ENCODE measurements around the gene FAM25G.
"Not testable (repeated sequence)": the region's sequence is repeated elsewhere in the genome, so short reads cannot be mapped to it uniquely, and the experiment has no call there.

FAM25G gene

GRCh38 chr10:47491600-47491999 is at the start of gene FAM25G:
TSS of gene FAM25G (minus strand) at chr10:47491700. CDS start at chr10:47491674, 26 bp downstream.
- DNase-seq, result not testable (repeated sequence)

- DNase-seq, result not testable (repeated sequence)
These were observed 44.9 kb upstream of the FAM25G start for GRCh38 chr10:47536430-47536829.

- DNase-seq, result not testable (repeated sequence)
These were observed 32.0 kb upstream of the FAM25G start, which contains the start of gene AGAP9 for GRCh38 chr10:47523475-47523874. TSS of gene AGAP9 (minus strand) at chr10:47523638. CDS start at chr10:47523526, 112 bp downstream.

- not testable (repeated sequence) for DNase-seq
These were observed 10.8 kb upstream of the FAM25G start for GRCh38 chr10:47502313-47502712.

- not testable (repeated sequence) for DNase-seq
These were observed 2.7 kb upstream of the FAM25G start for GRCh38 chr10:47494226-47494625.

- DNase-seq, result not testable (repeated sequence)
These were observed 1.9 kb downstream of the FAM25G start for GRCh38 chr10:47489630-47490029.

GRCh38 chr10:47485943-47486342 is 5.6 kb downstream of the FAM25G start:
- peak in 2 of 3 donors; percentile 6 to 20 for DNase-seq

- DNase-seq, result not testable (repeated sequence)
These were observed 6.7 kb downstream of the FAM25G start for GRCh38 chr10:47484786-47485185.

GRCh38 chr10:47483923-47484322 is 7.6 kb downstream of the FAM25G start, which contains the start of gene ANXA8:
TSS of gene ANXA8 (minus strand) at chr10:47484115. CDS start at chr10:47483933, 182 bp downstream.
- DNase-seq, result not testable (repeated sequence)

- not testable (repeated sequence) for DNase-seq
These were observed 9.1 kb downstream of the FAM25G start for GRCh38 chr10:47482367-47482766.

- DNase-seq, result not testable (repeated sequence)
These were observed 9.7 kb downstream of the FAM25G start for GRCh38 chr10:47481768-47482181.

- DNase-seq, result not testable (repeated sequence)
These were observed 10.2 kb downstream of the FAM25G start for GRCh38 chr10:47481182-47481766.

- not testable (repeated sequence) for DNase-seq
These were observed 11.4 kb downstream of the FAM25G start for GRCh38 chr10:47480133-47480532.

- DNase-seq, result not testable (repeated sequence)
These were observed 13.4 kb downstream of the FAM25G start for GRCh38 chr10:47478114-47478513.

- DNase-seq, result not testable (repeated sequence)
These were observed 14.4 kb downstream of the FAM25G start for GRCh38 chr10:47477078-47477477.

GRCh38 chr10:47475101-47475500 is 16.4 kb downstream of the FAM25G start:
- not testable (repeated sequence) for DNase-seq

- DNase-seq, result not testable (repeated sequence)
These were observed 18.0 kb downstream of the FAM25G start for GRCh38 chr10:47473516-47473915.

- DNase-seq, result not testable (repeated sequence)
These were observed 18.9 kb downstream of the FAM25G start for GRCh38 chr10:47472647-47473046.

GRCh38 chr10:47472072-47472471 is 19.4 kb downstream of the FAM25G start:
- DNase-seq, result not testable (repeated sequence)

GRCh38 chr10:47468731-47469528 is 22.6 kb downstream of the FAM25G start:
- DNase-seq, result not testable (repeated sequence)

GRCh38 chr10:47467957-47468356 is 23.5 kb downstream of the FAM25G start:
- DNase-seq, result not testable (repeated sequence)

- not testable (repeated sequence) for DNase-seq
These were observed 24.0 kb downstream of the FAM25G start for GRCh38 chr10:47467458-47467857.

GRCh38 chr10:47465216-47465917 is 26.1 kb downstream of the FAM25G start:
- not testable (repeated sequence) for DNase-seq
